Measurements from ENCODE around the gene FRMD4A. TPM values are rescaled to one million over a fixed set of nuclear protein-coding genes. Genes with fewer than 3 reads are reported as not detected.

The FRMD4A gene
- total and polyA plus RNA-seq, 12 donors: 17.4 to 43.4 (median 30.3) TPM

DNA sequence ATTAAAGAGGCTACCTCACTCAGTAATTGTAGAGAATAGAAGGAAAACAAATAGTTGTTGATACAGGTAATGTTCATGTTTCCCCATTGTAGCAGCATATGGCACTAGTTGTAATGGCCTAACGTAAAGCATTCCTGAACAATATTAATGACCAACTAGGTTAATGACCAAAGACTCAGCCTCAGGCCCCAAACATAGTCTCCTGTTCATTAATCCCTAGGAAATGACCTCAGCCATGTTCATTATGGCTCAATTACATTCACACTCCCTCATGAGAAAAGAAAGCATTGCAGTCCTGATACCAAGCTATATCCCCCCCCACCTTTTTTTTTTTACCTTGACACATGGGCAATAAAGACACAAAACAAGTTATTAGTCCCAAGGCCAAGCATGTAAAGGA is 12.7 kb downstream of the FRMD4A start:
- Histone ChIP-seq H3K9me3 (no peaks in the 10 kb centered on the region), H3K27me3 (peaks cover 0 to 13% (median 7%) of the 10 kb centered on the region in 7 donors), H3K36me3 (no peaks in the 10 kb centered on the region), H3K27ac (no peak overlapping the region), H3K4me1 (no peaks in the 10 kb centered on the region), H3K4me3 (no peak overlapping the region)
- DNase-seq (no peak), ATAC-seq (no peak)
- intact Hi-C loops (cut with DNase I): no loop called here
- 84 to 89% methylated on average over 1 of the region's 1 CpG for WGBS, 2 donors
- TF ChIP-seq, protein P1, sequence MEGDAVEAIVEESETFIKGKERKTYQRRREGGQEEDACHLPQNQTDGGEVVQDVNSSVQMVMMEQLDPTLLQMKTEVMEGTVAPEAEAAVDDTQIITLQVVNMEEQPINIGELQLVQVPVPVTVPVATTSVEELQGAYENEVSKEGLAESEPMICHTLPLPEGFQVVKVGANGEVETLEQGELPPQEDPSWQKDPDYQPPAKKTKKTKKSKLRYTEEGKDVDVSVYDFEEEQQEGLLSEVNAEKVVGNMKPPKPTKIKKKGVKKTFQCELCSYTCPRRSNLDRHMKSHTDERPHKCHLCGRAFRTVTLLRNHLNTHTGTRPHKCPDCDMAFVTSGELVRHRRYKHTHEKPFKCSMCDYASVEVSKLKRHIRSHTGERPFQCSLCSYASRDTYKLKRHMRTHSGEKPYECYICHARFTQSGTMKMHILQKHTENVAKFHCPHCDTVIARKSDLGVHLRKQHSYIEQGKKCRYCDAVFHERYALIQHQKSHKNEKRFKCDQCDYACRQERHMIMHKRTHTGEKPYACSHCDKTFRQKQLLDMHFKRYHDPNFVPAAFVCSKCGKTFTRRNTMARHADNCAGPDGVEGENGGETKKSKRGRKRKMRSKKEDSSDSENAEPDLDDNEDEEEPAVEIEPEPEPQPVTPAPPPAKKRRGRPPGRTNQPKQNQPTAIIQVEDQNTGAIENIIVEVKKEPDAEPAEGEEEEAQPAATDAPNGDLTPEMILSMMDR (IDR thresholded peaks at IDR 0.05): no peak

DNA sequence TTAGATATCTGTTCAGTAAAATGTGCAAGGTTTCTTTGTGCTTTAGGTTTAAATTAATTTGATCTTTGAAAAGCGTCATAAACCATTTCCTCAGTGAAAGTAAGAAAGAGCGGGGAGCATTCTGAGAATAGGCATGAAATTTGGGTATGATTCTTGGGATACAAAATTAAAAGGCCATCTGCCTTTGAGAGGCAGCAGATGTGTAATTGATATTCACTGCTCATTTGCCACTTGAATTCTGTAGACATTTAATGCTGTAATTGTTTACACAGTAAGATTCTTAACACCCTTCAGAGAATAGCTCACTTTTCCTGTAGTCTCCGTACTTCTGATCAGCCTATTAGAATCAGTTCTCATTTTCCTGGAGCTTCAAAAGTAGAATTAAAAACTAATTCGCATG is 18.7 kb downstream of the FRMD4A start:
- Histone ChIP-seq H3K9me3 (no peaks in the 10 kb centered on the region), H3K27me3 (peaks cover 0 to 10% (median 7%) of the 10 kb centered on the region in 7 donors), H3K4me1 (no peaks in the 10 kb centered on the region), H3K27ac (no peak overlapping the region), H3K4me3 (no peak overlapping the region), H3K36me3 (no peaks in the 10 kb centered on the region)
- intact Hi-C loops (cut with DNase I): no loop called here
- no peak for ATAC-seq
- DNase-seq: no peak
- TF ChIP-seq, protein P1 (IDR thresholded peaks at IDR 0.05): no peak
- 90 to 91% methylated on average over 4 of the region's 4 CpGs for WGBS, 2 donors

DNA sequence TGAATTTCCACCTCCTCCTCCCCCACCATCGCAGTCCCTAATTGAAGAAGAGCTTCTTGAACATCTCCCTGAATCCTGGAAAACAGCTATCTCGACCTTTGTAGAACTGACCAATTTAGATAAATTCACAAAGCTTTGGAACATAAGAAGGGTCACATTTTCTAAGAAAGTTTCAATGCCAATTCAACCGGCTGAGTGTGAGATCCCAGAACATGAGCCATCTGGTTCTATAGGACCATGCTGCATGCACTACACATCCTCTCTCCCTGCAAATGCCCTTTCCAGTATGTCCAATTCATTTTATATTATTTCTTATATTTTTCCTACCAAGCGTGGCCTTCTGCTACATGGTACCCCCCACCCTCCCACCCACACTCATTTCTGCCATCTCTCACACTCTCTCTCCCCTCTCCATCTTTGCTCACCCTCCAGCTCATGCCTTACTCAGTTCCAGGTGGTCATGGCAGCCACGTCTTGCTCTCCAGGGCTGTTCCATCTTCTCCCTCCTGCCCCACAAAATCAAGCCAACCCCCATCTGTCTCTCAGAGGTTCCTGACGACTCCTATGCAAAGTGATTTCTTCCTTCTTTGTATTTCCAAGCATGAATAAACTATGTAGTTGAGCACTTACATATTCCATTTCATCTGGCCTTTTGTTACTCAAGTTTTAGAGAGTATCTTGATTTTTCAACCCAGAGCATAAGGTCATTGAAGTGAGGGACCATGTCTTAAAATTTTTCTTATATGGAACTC is 19.3 kb downstream of the FRMD4A start:
- TF ChIP-seq, protein P1 (IDR thresholded peaks at IDR 0.05): no peak
- no peaks in the 10 kb centered on the region for H3K36me3 ChIP-seq
- H3K27me3 ChIP-seq: peaks cover 0 to 10% (median 7%) of the 10 kb centered on the region in 7 donors
- H3K9me3 ChIP-seq: no peaks in the 10 kb centered on the region
- 87 to 88% methylated on average over 6 of the region's 6 CpGs for WGBS, 2 donors
- intact Hi-C loops (cut with DNase I): no loop called here
- no peak overlapping the region for H3K27ac ChIP-seq
- ATAC-seq (no peak), DNase-seq (no peak)
- peaks cover 0 to 5% (median 0%) of the 10 kb centered on the region in 9 donors for H3K4me1 ChIP-seq
- H3K4me3 ChIP-seq: no peak overlapping the region

DNA sequence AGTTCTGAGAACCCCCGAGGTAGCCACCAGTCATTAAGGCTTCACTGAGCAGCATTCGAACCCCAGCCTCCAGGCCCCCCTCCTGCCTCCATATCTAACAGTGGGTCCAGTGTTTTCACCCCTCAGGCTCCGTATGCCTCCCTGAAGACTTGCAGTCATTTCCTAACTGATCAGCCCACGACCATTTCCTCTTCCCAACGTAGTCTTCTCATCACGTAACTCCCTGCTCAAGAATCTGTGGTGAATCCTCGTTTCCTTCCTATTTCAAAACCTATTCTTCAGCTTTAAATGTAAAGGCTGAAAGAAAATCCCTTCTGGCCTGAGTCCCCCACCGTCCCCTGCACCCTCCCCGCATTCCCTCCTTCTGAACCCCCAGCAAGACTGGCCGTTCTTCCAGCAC is 21.1 kb downstream of the FRMD4A start:
- H3K4me1 ChIP-seq: peaks cover 0 to 7% (median 0%) of the 10 kb centered on the region in 9 donors
- H3K27ac ChIP-seq: no peak overlapping the region
- H3K9me3 ChIP-seq: peaks cover 0 to 4% (median 0%) of the 10 kb centered on the region in 11 donors
- H3K4me3 ChIP-seq: no peak overlapping the region
- ATAC-seq (no peak), DNase-seq (no peak)
- WGBS, 2 donors: 50 to 58% methylated on average over 10 of the region's 10 CpGs
- TF ChIP-seq, protein P1 (IDR thresholded peaks at IDR 0.05): no peak
- no peaks in the 10 kb centered on the region for H3K36me3 ChIP-seq
- peaks cover 0 to 6% (median 0%) of the 10 kb centered on the region in 7 donors for H3K27me3 ChIP-seq
- intact Hi-C loops (cut with DNase I): no loop called here

Measured in heart right ventricle (tissue), 16 donors.